ENCODE measurements around the gene AMPD2.

Gene AMPD2

DNA sequence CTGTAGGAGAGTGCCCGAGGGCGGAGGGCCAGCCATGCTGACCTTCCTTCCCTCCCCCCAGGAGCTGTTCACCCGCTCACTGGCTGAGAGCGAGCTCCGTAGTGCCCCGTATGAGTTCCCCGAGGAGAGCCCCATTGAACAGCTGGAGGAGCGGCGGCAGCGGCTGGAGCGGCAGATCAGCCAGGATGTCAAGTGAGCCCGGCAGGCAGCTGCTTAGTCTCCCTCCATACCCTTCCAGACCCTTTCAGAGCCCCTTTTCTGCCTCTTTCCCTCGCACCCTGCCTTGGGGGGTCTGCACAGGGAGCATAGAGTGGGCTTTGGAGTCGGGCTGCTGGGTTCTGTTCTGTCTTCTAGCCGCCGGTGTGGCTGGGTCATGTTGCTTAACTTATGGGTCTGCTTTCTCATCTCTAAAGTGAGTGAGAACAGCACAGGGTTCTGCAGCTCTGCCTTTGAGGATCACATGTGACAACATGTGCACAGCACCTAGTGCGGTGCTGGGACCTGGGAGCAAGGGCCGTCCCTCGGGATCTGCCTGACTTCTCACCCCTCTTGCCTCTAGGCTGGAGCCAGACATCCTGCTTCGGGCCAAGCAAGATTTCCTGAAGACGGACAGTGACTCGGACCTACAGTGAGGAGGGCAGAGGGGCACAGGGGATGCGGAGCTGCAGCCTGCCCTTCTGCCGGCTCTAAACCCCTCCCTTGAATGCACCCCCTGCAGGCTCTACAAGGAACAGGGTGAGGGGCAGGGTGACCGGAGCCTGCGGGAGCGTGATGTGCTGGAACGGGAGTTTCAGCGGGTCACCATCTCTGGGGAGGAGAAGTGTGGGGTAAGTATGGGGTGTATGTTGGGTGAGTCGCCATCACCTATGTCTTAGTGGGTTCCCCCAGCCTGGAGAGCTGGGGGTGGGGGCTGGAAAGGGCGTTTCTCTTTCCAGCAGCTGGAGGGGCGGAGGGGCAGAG is 6.2 kb downstream of the AMPD2 start:
- Histone ChIP-seq H3K27ac (ENCODE audit: low read length) (no peak overlapping the region), H3K36me3 (ENCODE audit: control insufficient read depth in 1 of 2, insufficient read depth in 2 of 2, low read length in 2 of 2) (peaks cover 36 to 38% of the 10 kb centered on the region in 2 donors), H3K27me3 (ENCODE audit: low read depth, low read length) (no peaks in the 10 kb centered on the region), H3K4me1 (ENCODE audit: control insufficient read depth in 1 of 2, insufficient read depth in 2 of 2, low read length in 2 of 2) (peaks cover 14 to 45% of the 10 kb centered on the region in 2 donors), H3K4me3 (ENCODE audit: low read depth in 1 of 2, low read length in 2 of 2) (no peak overlapping the region), H3K9me3 (ENCODE audit: control insufficient read depth in 1 of 2, low read length in 2 of 2) (no peaks in the 10 kb centered on the region)

DNA sequence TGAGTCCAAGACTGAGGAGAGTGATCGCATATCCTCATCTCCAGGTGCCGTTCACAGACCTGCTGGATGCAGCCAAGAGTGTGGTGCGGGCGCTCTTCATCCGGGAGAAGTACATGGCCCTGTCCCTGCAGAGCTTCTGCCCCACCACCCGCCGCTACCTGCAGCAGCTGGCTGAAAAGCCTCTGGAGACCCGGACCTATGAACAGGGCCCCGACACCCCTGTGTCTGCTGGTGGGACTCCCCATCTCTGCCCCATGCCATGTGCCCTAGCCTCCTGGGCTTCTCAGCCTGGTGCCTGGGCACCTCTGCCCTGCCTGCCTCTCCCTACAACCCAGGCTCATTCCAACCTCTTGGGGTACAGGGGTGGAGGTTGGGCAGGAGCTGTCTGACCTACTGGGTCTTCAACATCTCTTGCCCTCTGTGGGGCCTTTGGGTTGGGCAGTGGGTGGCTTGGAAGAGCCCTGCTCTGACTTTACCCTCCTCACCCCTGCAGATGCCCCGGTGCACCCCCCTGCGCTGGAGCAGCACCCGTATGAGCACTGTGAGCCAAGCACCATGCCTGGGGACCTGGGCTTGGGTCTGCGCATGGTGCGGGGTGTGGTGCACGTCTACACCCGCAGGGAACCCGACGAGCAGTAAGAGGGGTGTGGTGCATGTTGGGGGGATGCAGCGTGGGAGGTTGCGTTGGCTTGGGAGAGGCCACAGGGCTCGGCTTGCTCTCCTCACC is 7.2 kb downstream of the AMPD2 start:
- H3K27me3 ChIP-seq (ENCODE audit: low read depth, low read length): no peaks in the 10 kb centered on the region
- H3K4me3 ChIP-seq (ENCODE audit: low read depth in 1 of 2, low read length in 2 of 2): no peak overlapping the region
- peaks cover 40 to 43% of the 10 kb centered on the region in 2 donors for H3K36me3 ChIP-seq (ENCODE audit: control insufficient read depth in 1 of 2, insufficient read depth in 2 of 2, low read length in 2 of 2)
- no peak overlapping the region for H3K27ac ChIP-seq (ENCODE audit: low read length)
- peaks cover 9 to 42% of the 10 kb centered on the region in 2 donors for H3K4me1 ChIP-seq (ENCODE audit: control insufficient read depth in 1 of 2, insufficient read depth in 2 of 2, low read length in 2 of 2)
- no peaks in the 10 kb centered on the region for H3K9me3 ChIP-seq (ENCODE audit: control insufficient read depth in 1 of 2, low read length in 2 of 2)

DNA sequence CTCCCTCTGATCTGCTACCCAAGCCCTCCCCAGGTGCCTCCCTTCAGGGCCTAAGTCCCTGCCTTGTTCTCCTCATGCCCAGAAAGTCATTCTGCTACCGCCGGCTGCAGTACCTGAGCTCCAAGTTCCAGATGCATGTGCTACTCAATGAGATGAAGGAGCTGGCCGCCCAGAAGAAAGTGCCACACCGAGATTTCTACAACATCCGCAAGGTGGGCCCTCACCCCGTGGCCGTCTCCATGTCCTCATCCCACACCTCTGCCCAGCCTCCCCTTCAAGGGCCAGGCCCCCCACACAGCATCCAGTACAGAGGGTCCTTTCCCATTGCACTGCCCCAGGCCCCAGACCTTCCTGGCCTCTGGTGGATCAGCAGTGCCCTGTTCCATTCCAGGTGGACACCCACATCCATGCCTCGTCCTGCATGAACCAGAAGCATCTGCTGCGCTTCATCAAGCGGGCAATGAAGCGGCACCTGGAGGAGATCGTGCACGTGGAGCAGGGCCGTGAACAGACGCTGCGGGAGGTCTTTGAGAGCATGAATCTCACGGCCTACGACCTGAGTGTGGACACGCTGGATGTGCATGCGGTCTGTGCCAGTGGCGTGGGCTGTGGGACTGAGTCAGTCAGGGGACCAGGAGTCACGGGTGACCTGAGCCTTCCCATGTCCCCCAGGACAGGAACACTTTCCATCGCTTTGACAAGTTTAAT is 8.2 kb downstream of the AMPD2 start:
- Histone ChIP-seq H3K36me3 (ENCODE audit: control insufficient read depth in 1 of 2, insufficient read depth in 2 of 2, low read length in 2 of 2) (peaks cover 40 to 43% of the 10 kb centered on the region in 2 donors), H3K4me3 (ENCODE audit: low read depth in 1 of 2, low read length in 2 of 2) (no peak overlapping the region), H3K4me1 (ENCODE audit: control insufficient read depth in 1 of 2, insufficient read depth in 2 of 2, low read length in 2 of 2) (peaks cover 0 to 42% of the 10 kb centered on the region in 2 donors), H3K27me3 (ENCODE audit: low read depth, low read length) (no peaks in the 10 kb centered on the region), H3K27ac (ENCODE audit: low read length) (no peak overlapping the region), H3K9me3 (ENCODE audit: control insufficient read depth in 1 of 2, low read length in 2 of 2) (no peaks in the 10 kb centered on the region)

DNA sequence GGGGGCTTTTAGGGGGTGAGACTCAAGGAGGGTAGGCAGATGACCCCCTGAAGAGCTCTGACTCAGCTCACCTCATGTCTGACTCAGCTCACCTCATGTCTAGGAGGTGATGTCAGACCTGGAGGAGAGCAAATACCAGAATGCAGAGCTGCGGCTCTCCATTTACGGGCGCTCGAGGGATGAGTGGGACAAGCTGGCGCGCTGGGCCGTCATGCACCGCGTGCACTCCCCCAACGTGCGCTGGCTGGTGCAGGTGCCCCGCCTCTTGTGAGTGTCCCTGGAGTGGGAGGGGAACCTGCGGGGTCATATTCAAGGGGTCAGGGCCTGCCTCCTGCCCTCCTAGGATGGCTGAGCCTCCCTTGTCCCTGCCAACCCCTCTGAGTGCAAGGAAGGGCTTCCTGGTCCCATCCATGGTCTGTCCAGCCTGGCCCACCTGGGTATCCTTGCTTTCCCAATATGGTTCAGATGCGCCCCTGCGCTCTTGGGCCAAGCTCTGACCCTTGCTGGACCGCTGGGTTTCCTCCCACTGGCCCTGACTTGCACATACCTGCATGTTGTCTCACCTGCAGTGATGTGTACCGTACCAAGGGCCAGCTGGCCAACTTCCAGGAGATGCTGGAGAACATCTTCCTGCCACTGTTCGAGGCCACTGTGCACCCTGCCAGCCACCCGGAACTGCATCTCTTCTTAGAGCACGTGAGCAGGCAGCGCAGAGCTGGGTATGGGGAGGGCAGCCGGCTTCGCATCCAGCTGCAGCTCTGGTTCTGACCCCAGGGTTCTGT is 9.1 kb downstream of the AMPD2 start:
- Histone ChIP-seq H3K4me3 (ENCODE audit: low read depth in 1 of 2, low read length in 2 of 2) (no peak overlapping the region), H3K4me1 (ENCODE audit: control insufficient read depth in 1 of 2, insufficient read depth in 2 of 2, low read length in 2 of 2) (peaks cover 0 to 36% of the 10 kb centered on the region in 2 donors), H3K9me3 (ENCODE audit: control insufficient read depth in 1 of 2, low read length in 2 of 2) (no peaks in the 10 kb centered on the region), H3K27ac (ENCODE audit: low read length) (no peak overlapping the region), H3K27me3 (ENCODE audit: low read depth, low read length) (no peaks in the 10 kb centered on the region), H3K36me3 (ENCODE audit: control insufficient read depth in 1 of 2, insufficient read depth in 2 of 2, low read length in 2 of 2) (peaks cover 40 to 43% of the 10 kb centered on the region in 2 donors)

DNA sequence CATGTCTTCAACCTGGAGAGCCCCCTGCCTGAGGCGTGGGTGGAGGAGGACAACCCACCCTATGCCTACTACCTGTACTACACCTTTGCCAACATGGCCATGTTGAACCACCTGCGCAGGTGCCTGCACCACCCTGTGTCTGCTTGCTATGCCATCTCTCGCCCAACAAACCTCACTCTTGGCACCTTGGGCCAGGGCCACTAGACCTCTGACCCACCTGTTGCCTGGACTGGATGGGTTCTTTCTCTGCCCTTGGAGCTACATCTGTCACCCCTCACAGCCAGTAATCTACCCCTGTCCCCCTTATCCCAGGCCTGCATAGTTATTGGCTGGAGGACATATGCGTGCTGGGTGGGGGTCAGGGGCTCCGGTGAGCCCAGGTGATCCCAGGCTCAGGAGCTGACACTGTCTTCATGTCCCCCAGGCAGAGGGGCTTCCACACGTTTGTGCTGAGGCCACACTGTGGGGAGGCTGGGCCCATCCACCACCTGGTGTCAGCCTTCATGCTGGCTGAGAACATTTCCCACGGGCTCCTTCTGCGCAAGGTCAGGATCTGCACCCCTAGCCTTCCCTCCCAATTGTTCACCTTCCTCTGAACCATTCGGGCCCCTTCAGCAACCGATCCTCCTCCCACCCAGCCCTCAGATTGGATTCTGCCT is 9.9 kb downstream of the AMPD2 start:
- Histone ChIP-seq H3K4me3 (ENCODE audit: low read depth in 1 of 2, low read length in 2 of 2) (no peak overlapping the region), H3K36me3 (ENCODE audit: control insufficient read depth in 1 of 2, insufficient read depth in 2 of 2, low read length in 2 of 2) (peaks cover 40 to 43% of the 10 kb centered on the region in 2 donors), H3K27me3 (ENCODE audit: low read depth, low read length) (no peaks in the 10 kb centered on the region), H3K4me1 (ENCODE audit: control insufficient read depth in 1 of 2, insufficient read depth in 2 of 2, low read length in 2 of 2) (peaks cover 0 to 28% of the 10 kb centered on the region in 2 donors), H3K27ac (ENCODE audit: low read length) (no peak overlapping the region), H3K9me3 (ENCODE audit: control insufficient read depth in 1 of 2, low read length in 2 of 2) (no peaks in the 10 kb centered on the region)

DNA sequence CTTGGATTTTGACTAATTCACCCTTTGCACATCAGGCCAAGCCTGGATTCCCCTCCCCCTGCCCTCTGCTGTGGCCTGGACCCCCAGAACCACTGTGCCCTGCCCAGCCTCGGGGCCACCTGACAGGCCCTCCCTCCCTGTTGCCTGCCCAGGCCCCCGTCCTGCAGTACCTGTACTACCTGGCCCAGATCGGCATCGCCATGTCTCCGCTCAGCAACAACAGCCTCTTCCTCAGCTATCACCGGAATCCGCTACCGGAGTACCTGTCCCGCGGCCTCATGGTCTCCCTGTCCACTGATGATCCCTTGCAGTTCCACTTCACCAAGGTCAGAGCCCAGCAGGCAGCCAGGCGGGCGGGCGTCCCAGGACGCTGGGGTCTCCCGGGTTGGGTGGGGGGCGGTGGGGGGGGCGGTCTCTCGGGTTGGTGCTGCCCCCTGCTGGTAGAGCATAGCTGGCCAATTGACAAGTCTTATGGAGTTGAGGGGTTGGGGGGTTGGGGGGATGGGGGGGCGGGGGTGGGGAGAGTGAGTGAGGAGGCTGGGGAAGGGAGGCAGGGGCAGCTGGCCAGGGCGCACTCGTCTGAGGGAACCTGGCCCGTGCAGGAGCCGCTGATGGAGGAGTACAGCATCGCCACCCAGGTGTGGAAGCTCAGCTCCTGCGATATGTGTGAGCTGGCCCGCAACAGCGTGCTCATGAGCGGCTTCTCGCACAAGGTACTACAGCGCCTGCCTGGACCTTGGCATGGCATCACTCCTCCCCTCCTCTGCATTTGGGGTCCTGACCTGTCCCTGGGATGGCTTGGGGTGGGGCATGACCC is 10.7 kb downstream of the AMPD2 start:
- Histone ChIP-seq H3K9me3 (ENCODE audit: control insufficient read depth in 1 of 2, low read length in 2 of 2) (no peaks in the 10 kb centered on the region), H3K4me1 (ENCODE audit: control insufficient read depth in 1 of 2, insufficient read depth in 2 of 2, low read length in 2 of 2) (peaks cover 0 to 20% of the 10 kb centered on the region in 2 donors), H3K36me3 (ENCODE audit: control insufficient read depth in 1 of 2, insufficient read depth in 2 of 2, low read length in 2 of 2) (peaks cover 40 to 43% of the 10 kb centered on the region in 2 donors), H3K4me3 (ENCODE audit: low read depth in 1 of 2, low read length in 2 of 2) (no peak overlapping the region), H3K27ac (ENCODE audit: low read length) (no peak overlapping the region), H3K27me3 (ENCODE audit: low read depth, low read length) (no peaks in the 10 kb centered on the region)

DNA sequence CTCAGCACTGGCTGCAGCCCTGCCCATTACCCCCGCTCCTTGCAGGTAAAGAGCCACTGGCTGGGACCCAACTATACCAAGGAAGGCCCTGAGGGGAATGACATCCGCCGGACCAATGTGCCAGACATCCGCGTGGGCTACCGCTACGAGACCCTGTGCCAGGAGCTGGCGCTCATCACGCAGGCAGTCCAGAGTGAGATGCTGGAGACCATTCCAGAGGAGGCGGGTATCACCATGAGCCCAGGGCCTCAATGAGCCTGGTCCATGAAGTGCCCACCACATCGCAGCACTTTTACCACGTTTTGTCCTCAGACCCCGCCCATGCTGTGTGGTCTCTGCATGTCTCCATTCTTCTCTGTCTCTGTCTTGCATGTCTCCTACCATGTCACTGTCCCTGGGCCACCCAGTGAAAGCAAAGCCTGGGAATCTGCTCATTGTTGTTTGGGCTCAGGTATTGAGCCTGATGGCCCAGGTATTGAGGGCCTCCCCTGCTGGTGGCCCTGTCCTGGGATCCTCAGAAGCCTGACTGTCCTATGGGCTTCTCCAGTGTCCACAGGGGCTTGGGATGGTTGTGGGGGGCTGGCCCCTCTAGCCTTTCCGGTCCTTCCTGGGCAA is 11.4 kb downstream of the AMPD2 start:
- H3K9me3 ChIP-seq (ENCODE audit: control insufficient read depth in 1 of 2, low read length in 2 of 2): no peaks in the 10 kb centered on the region
- no peaks in the 10 kb centered on the region for H3K27me3 ChIP-seq (ENCODE audit: low read depth, low read length)
- H3K4me1 ChIP-seq (ENCODE audit: control insufficient read depth in 1 of 2, insufficient read depth in 2 of 2, low read length in 2 of 2): peaks cover 5 to 25% of the 10 kb centered on the region in 2 donors
- H3K27ac ChIP-seq (ENCODE audit: low read length): no peak overlapping the region
- H3K4me3 ChIP-seq (ENCODE audit: low read depth in 1 of 2, low read length in 2 of 2): no peak overlapping the region
- peaks cover 40 to 41% of the 10 kb centered on the region in 2 donors for H3K36me3 ChIP-seq (ENCODE audit: control insufficient read depth in 1 of 2, insufficient read depth in 2 of 2, low read length in 2 of 2)

DNA sequence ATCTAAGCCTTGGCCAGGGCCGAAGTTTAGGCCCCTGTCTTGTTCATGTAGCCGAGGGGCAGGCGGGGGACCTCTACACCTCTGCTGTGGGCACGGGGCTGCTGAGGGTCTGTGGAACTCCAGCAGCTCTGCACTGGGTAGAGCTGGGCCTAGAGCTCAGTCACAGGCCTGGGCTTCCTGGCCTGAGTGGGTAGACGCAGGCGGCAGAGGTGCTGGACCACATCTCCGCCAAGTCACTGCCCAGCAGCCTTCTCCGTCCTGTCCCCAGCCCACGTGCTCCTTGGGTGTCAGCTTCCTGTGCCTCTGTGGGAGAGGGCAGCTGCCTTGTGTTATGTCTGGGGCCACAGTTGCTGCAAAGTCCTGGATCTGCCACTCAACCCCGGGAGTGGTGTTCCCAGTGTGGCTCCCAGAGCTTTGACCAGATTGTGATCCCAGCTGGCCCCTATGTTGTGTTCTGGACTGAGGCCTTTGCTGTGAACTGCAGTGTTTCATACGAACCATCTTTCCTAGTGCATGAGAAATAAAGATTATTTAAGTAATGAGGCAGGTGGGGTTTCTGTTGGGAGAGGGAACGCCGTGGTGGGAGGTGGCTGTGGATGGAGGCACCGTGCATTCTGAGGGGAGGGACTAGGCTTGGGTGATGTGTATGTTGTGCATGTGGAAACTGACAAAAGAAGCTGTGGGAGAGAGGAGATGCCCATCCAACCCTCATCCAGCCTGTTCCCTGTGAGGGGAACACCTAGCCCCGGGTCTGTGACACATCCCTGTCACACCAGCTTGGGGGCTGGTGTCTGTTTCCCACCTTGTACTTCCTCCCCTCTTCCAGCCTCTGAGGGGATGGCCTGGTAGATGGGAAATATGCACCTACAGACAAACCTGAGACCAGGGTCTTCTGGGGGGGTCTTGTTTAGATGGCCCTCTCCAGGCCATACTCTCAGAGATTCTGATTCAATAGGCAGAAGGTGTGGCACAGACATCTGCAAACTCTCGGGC is 12.2 kb downstream of the AMPD2 start:
- Histone ChIP-seq H3K36me3 (ENCODE audit: control insufficient read depth in 1 of 2, insufficient read depth in 2 of 2, low read length in 2 of 2) (peaks cover 33 to 34% of the 10 kb centered on the region in 2 donors), H3K4me3 (ENCODE audit: low read depth in 1 of 2, low read length in 2 of 2) (no peak overlapping the region), H3K27ac (ENCODE audit: low read length) (no peak overlapping the region), H3K9me3 (ENCODE audit: control insufficient read depth in 1 of 2, low read length in 2 of 2) (no peaks in the 10 kb centered on the region), H3K27me3 (ENCODE audit: low read depth, low read length) (no peaks in the 10 kb centered on the region), H3K4me1 (ENCODE audit: control insufficient read depth in 1 of 2, insufficient read depth in 2 of 2, low read length in 2 of 2) (peaks cover 12 to 32% of the 10 kb centered on the region in 2 donors)

Measured in muscle layer of duodenum (tissue), 2 donors.